Panc1 (cell line): ENCODE results near the gene RNPS1. TPM values are rescaled to one million over a fixed set of nuclear protein-coding genes. Genes with fewer than 3 reads are reported as not detected.
"Not testable (repeated sequence)": the region's sequence is repeated elsewhere in the genome, so short reads cannot be mapped to it uniquely, and the experiment has no call there.

Experiments used
- ATAC-seq: fragments of 200-7000 bp; cut with Tn5 transposase; 2 replicates; pipeline ENCODE4 v1.9.1; 2020; ENCODE audit warnings: mild to moderate bottlenecking, moderate library complexity
- BruUV-seq: library from RNA; stranded (reverse); fragments of 400-500 nt; replicated peaks from 2 replicates; lab custom pipeline; 2021; lab: Mats Ljungman, UMichigan
- CTCF ChIA-PET: fragments of 300-600 bp; sonication (Branson Sonifier 250); formaldehyde crosslinking; loops from one replicate; lab custom pipeline; 2022; ENCODE audit warnings: antibody characterized with exemption; lab: Charles Lee
- POLR2A ChIA-PET: fragments of 300-600 bp; sonication (Branson Sonifier 250); formaldehyde crosslinking; loops from one replicate; lab custom pipeline; 2022; ENCODE audit warnings: antibody characterized with exemption; lab: Charles Lee
- DNase-seq: peaks from one replicate; pipeline ENCODE4 v3.0.0-alpha.2; 2010; ENCODE audit warnings: low read depth, low spot score
- H3K27ac ChIP-seq: 2 replicates; pipeline ENCODE4 v1.5.1; 2011; ENCODE audit warnings: mild to moderate bottlenecking, low read length, inconsistent platforms
- H3K27me3 ChIP-seq: fragments of 200-500 bp; sonication (Bioruptor generic); 2 replicates; pipeline ENCODE4 v1.6.0; 2014; ENCODE audit warnings: low read length, inconsistent platforms; ENCODE audit not compliant: control insufficient read depth, insufficient read depth
- H3K36me3 ChIP-seq: fragments of 200-500 bp; sonication (Bioruptor generic); 2 replicates; pipeline ENCODE4 v1.5.1; 2014; ENCODE audit warnings: inconsistent platforms, mild to moderate bottlenecking, low read length, moderate library complexity; ENCODE audit not compliant: control insufficient read depth, insufficient read depth
- H3K4me1 ChIP-seq: 2 replicates; pipeline ENCODE4 v1.5.1; 2011; ENCODE audit warnings: inconsistent platforms, mild to moderate bottlenecking, low read length, moderate library complexity; ENCODE audit not compliant: control insufficient read depth, insufficient read depth
- H3K4me3 ChIP-seq, 2 experiments: 2 replicates each; pipeline ENCODE4 v1.5.1; 2011 to 2012; ENCODE audit warnings: low read depth in 2 of 2, low read length in 2 of 2, mild to moderate bottlenecking in 2 of 2, inconsistent platforms in 1 of 2, moderate library complexity in 1 of 2
- H3K9me3 ChIP-seq: fragments of 200-500 bp; sonication (Bioruptor generic); 2 replicates; pipeline ENCODE4 v1.5.1; 2014; ENCODE audit warnings: low read depth, mild to moderate bottlenecking, inconsistent platforms, low read length, moderate library complexity; ENCODE audit not compliant: control insufficient read depth, insufficient read depth
- POLR2AphosphoS5 ChIP-seq: IDR thresholded peaks from 2 replicates; pipeline ENCODE4 v1.6.1; 2012; ENCODE audit warnings: mild to moderate bottlenecking, low read depth, low read length, moderate library complexity
- SIN3A ChIP-seq: IDR thresholded peaks from 2 replicates; pipeline ENCODE4 v1.6.1; 2012; ENCODE audit warnings: low read depth, mild to moderate bottlenecking, low read length, moderate library complexity, borderline replicate concordance; ENCODE audit not compliant: insufficient read depth
- TCF7L2 ChIP-seq: IDR thresholded peaks from 2 replicates; pipeline ENCODE4 v1.6.1; 2011; ENCODE audit warnings: mild to moderate bottlenecking, low read depth, low read length, inconsistent platforms
- in situ Hi-C: cut with HindIII; loops from 2 replicates; pipeline ENCODE4 v1.10.0; 2016; ENCODE audit warnings: low sequenced_read_pairs, low pct_unique_long_range_greater_than_20kb
- intact Hi-C: fragments of 100-400 bp; cut with micrococcal nuclease; formaldehyde crosslinking; loops from one replicate; pipeline ENCODE4 v1.10.0; 2022; ENCODE audit not compliant: unreplicated experiment
- total RNA-seq: library from RNA; stranded (reverse); gene quantifications from one replicate; pipeline ENCODE4 v1.2.1, GENCODE V29; 2021; ENCODE audit not compliant: unreplicated experiment
- TF ChIP-seq, protein P1 (sequence below), 2 experiments: IDR thresholded peaks; 2 replicates each; pipeline ENCODE4 v1.6.1; 2011 to 2012; ENCODE audit warnings: low read depth in 2 of 2, control low read depth in 1 of 2, low read length in 1 of 2, mild to moderate bottlenecking in 1 of 2, moderate library complexity in 1 of 2; ENCODE audit not compliant: insufficient read depth in 1 of 2
- TF ChIP-seq, protein P2 (sequence below): fragments of 450-650 bp; IDR thresholded peaks from 2 replicates; pipeline ENCODE4 v1.5.1; 2017; ENCODE audit warnings: mild to moderate bottlenecking

Gene RNPS1
- total RNA-seq, 1 experiment from 2014 or later, result 249 TPM

- DNase-seq (no peak), ATAC-seq (no peak)
- H3K4me1 ChIP-seq, result peaks cover 3% of the 10 kb centered on the region; the same call in 1 of the 2 replicates
- no peaks in the 10 kb centered on the region for H3K9me3 ChIP-seq
- BruUV-seq, result no TSS peak
- no peaks in the 10 kb centered on the region for H3K27me3 ChIP-seq
- H3K36me3 ChIP-seq, result peaks cover 2% of the 10 kb centered on the region
- ChIA-PET CTCF (no interaction called here), POLR2A (no interaction called here)
- in situ Hi-C loops (no loop called here), intact Hi-C loops (no loop called here)
- peak; percentile 34; the same call in 1 of the 2 replicates for TF ChIP-seq POLR2AphosphoS5
- TF ChIP-seq SIN3A, result no peak
- TF ChIP-seq, protein P1, sequence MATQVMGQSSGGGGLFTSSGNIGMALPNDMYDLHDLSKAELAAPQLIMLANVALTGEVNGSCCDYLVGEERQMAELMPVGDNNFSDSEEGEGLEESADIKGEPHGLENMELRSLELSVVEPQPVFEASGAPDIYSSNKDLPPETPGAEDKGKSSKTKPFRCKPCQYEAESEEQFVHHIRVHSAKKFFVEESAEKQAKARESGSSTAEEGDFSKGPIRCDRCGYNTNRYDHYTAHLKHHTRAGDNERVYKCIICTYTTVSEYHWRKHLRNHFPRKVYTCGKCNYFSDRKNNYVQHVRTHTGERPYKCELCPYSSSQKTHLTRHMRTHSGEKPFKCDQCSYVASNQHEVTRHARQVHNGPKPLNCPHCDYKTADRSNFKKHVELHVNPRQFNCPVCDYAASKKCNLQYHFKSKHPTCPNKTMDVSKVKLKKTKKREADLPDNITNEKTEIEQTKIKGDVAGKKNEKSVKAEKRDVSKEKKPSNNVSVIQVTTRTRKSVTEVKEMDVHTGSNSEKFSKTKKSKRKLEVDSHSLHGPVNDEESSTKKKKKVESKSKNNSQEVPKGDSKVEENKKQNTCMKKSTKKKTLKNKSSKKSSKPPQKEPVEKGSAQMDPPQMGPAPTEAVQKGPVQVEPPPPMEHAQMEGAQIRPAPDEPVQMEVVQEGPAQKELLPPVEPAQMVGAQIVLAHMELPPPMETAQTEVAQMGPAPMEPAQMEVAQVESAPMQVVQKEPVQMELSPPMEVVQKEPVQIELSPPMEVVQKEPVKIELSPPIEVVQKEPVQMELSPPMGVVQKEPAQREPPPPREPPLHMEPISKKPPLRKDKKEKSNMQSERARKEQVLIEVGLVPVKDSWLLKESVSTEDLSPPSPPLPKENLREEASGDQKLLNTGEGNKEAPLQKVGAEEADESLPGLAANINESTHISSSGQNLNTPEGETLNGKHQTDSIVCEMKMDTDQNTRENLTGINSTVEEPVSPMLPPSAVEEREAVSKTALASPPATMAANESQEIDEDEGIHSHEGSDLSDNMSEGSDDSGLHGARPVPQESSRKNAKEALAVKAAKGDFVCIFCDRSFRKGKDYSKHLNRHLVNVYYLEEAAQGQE (IDR thresholded peaks at IDR 0.05; ENCODE audit: insufficient read depth in 1 of 2, low read depth in 2 of 2, low read length in 1 of 2), result no peak
- TF ChIP-seq, protein P2, sequence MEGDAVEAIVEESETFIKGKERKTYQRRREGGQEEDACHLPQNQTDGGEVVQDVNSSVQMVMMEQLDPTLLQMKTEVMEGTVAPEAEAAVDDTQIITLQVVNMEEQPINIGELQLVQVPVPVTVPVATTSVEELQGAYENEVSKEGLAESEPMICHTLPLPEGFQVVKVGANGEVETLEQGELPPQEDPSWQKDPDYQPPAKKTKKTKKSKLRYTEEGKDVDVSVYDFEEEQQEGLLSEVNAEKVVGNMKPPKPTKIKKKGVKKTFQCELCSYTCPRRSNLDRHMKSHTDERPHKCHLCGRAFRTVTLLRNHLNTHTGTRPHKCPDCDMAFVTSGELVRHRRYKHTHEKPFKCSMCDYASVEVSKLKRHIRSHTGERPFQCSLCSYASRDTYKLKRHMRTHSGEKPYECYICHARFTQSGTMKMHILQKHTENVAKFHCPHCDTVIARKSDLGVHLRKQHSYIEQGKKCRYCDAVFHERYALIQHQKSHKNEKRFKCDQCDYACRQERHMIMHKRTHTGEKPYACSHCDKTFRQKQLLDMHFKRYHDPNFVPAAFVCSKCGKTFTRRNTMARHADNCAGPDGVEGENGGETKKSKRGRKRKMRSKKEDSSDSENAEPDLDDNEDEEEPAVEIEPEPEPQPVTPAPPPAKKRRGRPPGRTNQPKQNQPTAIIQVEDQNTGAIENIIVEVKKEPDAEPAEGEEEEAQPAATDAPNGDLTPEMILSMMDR, result no peak
- no peak for TF ChIP-seq TCF7L2
- H3K27ac ChIP-seq, result no peak overlapping the region
- H3K4me3 ChIP-seq, result no peak overlapping the region
These were observed 25.3 kb downstream of the RNPS1 start for GRCh38 chr16:2242598-2242997.

GRCh38 chr16:2240331-2240730, 27.6 kb downstream of the RNPS1 start:
- CTCF ChIA-PET, H3K9me3 ChIP-seq, BruUV-seq, DNase-seq, H3K36me3 ChIP-seq, H3K4me3 ChIP-seq, in situ Hi-C loops, H3K4me1 ChIP-seq, H3K27ac ChIP-seq, POLR2A ChIA-PET, intact Hi-C loops, H3K27me3 ChIP-seq, ATAC-seq: not testable (repeated sequence)

DNA sequence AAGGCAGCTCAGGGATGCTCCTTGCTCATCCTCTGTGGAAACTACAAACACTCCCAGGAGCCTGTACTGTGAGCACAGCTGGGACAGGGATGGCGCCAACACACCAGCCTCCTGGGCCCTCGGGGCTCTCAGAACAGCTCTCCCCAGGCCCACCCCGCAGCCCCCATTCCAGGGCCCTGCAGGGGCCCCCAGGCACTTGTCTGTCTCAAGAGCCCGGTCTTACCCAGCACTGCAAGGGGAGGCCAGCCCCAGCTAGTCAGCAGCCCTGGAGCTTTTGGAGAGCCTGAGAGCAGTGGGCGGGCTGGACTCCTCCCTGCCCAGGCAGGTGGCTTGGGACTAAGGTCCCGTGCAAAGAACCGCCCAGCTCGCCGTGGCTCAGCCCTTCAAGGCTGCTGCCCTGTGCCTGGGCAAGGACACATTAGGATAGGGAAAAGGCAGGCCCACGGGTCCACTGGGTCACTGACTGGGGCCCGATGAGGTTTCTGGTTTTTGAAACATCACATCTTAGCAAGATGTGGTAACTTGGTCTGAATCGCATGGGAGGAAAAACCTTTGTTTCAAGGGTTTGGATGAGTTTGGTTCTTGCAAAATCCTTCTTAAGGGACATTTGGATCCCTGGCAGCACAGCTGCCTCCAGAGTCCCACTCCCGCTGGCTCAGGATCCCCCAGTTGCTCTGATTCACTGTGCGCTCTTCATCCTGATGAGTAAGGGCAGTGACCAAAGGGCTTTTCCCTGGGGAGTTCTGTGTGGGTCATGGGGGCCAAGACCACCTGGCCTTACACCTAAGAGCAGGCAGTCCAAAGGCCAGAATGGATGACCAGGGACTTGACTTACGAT, 28.9 kb downstream of the RNPS1 start:
- POLR2A ChIA-PET, result interaction anchor here (0.8 to 1.0 kb wide), 2 partner anchors 8 to 13 kb away, joined by 4 to 5 read pairs; partner anchors contain the start of gene ECI1
- H3K27ac ChIP-seq, result peak overlapping the region; percentile 51
- ATAC-seq, result peak; percentile 52
- CTCF ChIA-PET, result interaction anchor here (0.9 kb wide), 1 partner anchor 11 kb away, joined by 11 read pairs; no protein-coding TSS in a partner anchor
- intact Hi-C loops, result no loop called here
- no peaks in the 10 kb centered on the region for H3K9me3 ChIP-seq
- no peak for DNase-seq
- no peaks in the 10 kb centered on the region for H3K27me3 ChIP-seq
- TF ChIP-seq POLR2AphosphoS5 (peak; percentile 24), TCF7L2 (no peak), SIN3A (no peak)
- TF ChIP-seq, protein P1 (IDR thresholded peaks at IDR 0.05; ENCODE audit: insufficient read depth in 1 of 2, low read depth in 2 of 2, low read length in 1 of 2), result no peak
- TF ChIP-seq, protein P2, result no peak
- no peak overlapping the region for H3K4me3 ChIP-seq
- H3K36me3 ChIP-seq, result peaks cover 2% of the 10 kb centered on the region
- no TSS peak for BruUV-seq
- peaks cover 8% of the 10 kb centered on the region for H3K4me1 ChIP-seq
- in situ Hi-C loops, result no loop called here
